ENCODE measurements around the gene TNPO3. TPM values are rescaled to one million over a fixed set of nuclear protein-coding genes. Genes with fewer than 3 reads are reported as not detected.
A peak's percentile ranks its signal among the peaks of the same experiment; 100 is the strongest.
"Not testable (repeated sequence)": the region's sequence is repeated elsewhere in the genome, so short reads cannot be mapped to it uniquely, and the experiment has no call there.

TNPO3 gene
- total RNA-seq, 2 experiments from 2014 or later = 55.1 to 71.7 TPM

DNA sequence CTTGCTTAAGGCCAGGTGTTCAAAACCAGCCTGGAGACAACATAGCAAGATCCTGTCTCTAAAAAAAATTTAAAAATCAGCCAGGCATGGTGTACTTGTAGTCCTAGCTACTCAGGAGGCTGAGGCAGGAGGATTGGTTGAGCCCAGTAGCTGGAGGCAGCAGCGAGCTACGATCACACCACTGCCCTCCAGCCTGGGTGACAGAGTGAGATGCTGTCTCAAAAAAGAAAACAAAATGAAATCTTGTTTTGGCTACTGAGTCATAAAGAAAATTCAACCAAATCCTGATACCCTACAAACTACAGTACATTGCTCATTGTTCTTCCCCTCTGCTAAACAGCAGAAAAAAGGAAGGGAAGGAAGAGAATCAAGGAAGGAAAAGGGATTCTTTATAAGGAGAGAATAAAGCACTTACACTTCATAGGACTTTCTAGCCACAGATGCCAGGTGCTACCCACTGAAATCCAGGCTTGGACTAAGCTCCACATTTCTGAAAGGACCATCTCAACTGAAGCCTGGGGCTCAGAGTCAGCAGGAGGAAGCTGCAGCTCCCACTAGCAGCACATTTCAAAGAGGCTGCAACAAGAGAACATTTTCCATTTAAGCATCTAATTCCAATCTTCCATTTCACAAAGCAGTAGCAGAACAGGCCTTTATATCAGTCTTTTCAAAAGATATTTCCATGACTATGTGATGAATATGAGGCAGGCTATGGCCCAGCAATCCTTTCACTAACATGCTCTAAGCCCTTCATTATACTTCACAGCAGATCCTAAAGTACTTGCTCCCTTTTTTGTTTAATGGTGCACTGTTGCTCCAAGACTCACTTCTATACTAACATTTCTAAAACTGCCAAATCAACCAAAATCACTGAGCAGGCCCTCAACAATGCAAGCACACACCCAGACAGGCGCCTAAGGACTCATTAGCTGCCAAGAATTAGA is 13.5 kb downstream of the TNPO3 start:
- H2AFZ ChIP-seq (ENCODE audit: low read length) = no peak overlapping the region
- peak overlapping the region; percentile 2 for H3K4me3 ChIP-seq (ENCODE audit: low read depth, low read length, poor library complexity, severe bottlenecking)
- ChIA-PET POLR2A (interaction anchor here (0.5 to 3.5 kb wide), 16 partner anchors 8 to 85 kb away, joined by 3 to 35 read pairs (median 4); partner anchors contain the start of gene TNPO3), CTCF (ENCODE audit: unreplicated experiment) (interaction anchor here (0.9 kb wide), 1 partner anchor 50 kb away, joined by 3 read pairs; no protein-coding TSS in a partner anchor)
- H4K20me1 ChIP-seq (ENCODE audit: insufficient read depth, low read length) = peaks cover 45% of the 10 kb centered on the region
- peaks cover 87% of the 10 kb centered on the region for H3K36me3 ChIP-seq (ENCODE audit: insufficient read depth, low read length)
- peaks cover 100% of the 10 kb centered on the region for H3K79me2 ChIP-seq (ENCODE audit: insufficient read depth, low read depth, low read length)
- H3K27ac ChIP-seq (ENCODE audit: low read depth, low read length, poor library complexity, severe bottlenecking) = peak overlapping the region; percentile 54
- intact Hi-C loops (cut with micrococcal nuclease; ENCODE audit: unreplicated experiment) = no loop called here
- no peaks in the 10 kb centered on the region for H3K9me2 ChIP-seq (ENCODE audit: insufficient read depth, low read length)
- peaks cover 56% of the 10 kb centered on the region for H3K4me1 ChIP-seq (ENCODE audit: insufficient read depth, low read length, poor library complexity, severe bottlenecking)
- no peak for TF ChIP-seq EZH2phosphoT487 (IDR thresholded peaks at IDR 0.05; ENCODE audit: borderline replicate concordance, low read depth, low read length)
- TF ChIP-seq, protein P1, sequence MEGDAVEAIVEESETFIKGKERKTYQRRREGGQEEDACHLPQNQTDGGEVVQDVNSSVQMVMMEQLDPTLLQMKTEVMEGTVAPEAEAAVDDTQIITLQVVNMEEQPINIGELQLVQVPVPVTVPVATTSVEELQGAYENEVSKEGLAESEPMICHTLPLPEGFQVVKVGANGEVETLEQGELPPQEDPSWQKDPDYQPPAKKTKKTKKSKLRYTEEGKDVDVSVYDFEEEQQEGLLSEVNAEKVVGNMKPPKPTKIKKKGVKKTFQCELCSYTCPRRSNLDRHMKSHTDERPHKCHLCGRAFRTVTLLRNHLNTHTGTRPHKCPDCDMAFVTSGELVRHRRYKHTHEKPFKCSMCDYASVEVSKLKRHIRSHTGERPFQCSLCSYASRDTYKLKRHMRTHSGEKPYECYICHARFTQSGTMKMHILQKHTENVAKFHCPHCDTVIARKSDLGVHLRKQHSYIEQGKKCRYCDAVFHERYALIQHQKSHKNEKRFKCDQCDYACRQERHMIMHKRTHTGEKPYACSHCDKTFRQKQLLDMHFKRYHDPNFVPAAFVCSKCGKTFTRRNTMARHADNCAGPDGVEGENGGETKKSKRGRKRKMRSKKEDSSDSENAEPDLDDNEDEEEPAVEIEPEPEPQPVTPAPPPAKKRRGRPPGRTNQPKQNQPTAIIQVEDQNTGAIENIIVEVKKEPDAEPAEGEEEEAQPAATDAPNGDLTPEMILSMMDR (conservative IDR thresholded peaks at IDR 0.05; ENCODE audit: low read length) = peak; percentile 36; the same call in 1 of the 2 replicates
- DNase-seq (ENCODE audit: low spot score) = peak; percentile 56
- no peaks in the 10 kb centered on the region for H3K9me3 ChIP-seq (ENCODE audit: low read length)
- no TSS peak for BruUV-seq (replicated peaks)
- peak overlapping the region; percentile 51 for H3K4me2 ChIP-seq (ENCODE audit: low read length)

DNA sequence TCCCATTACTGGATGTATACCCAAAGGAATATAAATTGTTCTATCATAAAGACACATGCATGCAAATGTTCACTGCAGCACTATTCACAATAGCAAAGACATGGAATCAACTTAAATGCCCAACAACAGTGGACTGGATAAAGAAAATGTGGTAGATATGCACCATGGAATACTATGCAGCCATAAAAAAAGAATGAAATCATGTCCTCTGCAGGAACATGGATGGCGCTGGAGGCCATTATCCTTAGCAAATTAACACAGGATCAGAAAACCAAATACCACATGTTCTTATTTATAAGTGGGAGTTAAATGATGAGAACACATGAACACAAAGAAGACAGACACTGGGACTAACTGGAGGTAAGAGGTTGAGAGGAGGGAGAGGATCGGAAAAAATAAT is 16.4 kb downstream of the TNPO3 start:
- H3K4me2 ChIP-seq (ENCODE audit: low read length); H2AFZ ChIP-seq (ENCODE audit: low read length); H3K4me3 ChIP-seq (ENCODE audit: low read depth, low read length, poor library complexity, severe bottlenecking); intact Hi-C loops (cut with micrococcal nuclease; ENCODE audit: unreplicated experiment); DNase-seq (ENCODE audit: low spot score); H3K9me3 ChIP-seq (ENCODE audit: low read length); H3K27ac ChIP-seq (ENCODE audit: low read depth, low read length, poor library complexity, severe bottlenecking); CTCF ChIA-PET (ENCODE audit: unreplicated experiment); H3K9me2 ChIP-seq (ENCODE audit: insufficient read depth, low read length): not testable (repeated sequence)
- POLR2A ChIA-PET = interaction anchor here (0.7 kb wide), 1 partner anchor 98 kb away, joined by 3 read pairs; no protein-coding TSS in a partner anchor
- BruUV-seq (replicated peaks) = TSS peak; percentile 8
- Histone ChIP-seq H3K36me3 (ENCODE audit: insufficient read depth, low read length) (peaks cover 87% of the 10 kb centered on the region), H3K4me1 (ENCODE audit: insufficient read depth, low read length, poor library complexity, severe bottlenecking) (peaks cover 30% of the 10 kb centered on the region), H3K79me2 (ENCODE audit: insufficient read depth, low read depth, low read length) (peaks cover 96% of the 10 kb centered on the region), H4K20me1 (ENCODE audit: insufficient read depth, low read length) (peaks cover 26% of the 10 kb centered on the region)

DNA sequence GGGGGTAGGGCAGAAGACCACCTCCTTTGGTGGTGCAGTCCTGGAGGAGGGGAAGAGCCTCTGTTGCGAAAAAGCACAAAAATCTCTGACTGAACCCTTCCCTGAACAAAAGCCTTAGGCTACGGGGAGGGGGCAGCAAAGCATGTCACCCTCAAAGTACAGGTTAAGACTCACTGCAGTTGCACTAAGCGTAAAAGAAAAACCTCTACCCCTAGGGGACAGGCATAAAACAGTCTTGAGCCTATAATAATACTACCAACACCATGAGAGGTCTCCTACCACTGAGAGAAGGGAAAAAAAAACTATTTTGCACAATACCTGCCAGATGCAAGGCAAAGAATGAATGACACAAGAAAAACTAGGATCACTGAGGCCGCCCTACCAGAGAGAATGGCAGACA is 17.3 kb downstream of the TNPO3 start:
- no peak for TF ChIP-seq EZH2phosphoT487 (IDR thresholded peaks at IDR 0.05; ENCODE audit: borderline replicate concordance, low read depth, low read length)
- TF ChIP-seq, protein P1 (conservative IDR thresholded peaks at IDR 0.05; ENCODE audit: low read length) = no peak
- peaks cover 17% of the 10 kb centered on the region for H4K20me1 ChIP-seq (ENCODE audit: insufficient read depth, low read length)
- H3K79me2 ChIP-seq (ENCODE audit: insufficient read depth, low read depth, low read length) = peaks cover 96% of the 10 kb centered on the region
- intact Hi-C loops (cut with micrococcal nuclease; ENCODE audit: unreplicated experiment) = no loop called here
- peaks cover 21% of the 10 kb centered on the region for H3K4me1 ChIP-seq (ENCODE audit: insufficient read depth, low read length, poor library complexity, severe bottlenecking)
- no peak overlapping the region for H3K27ac ChIP-seq (ENCODE audit: low read depth, low read length, poor library complexity, severe bottlenecking)
- H3K4me2 ChIP-seq (ENCODE audit: low read length) = no peak overlapping the region
- POLR2A ChIA-PET = interaction anchor here (0.7 kb wide), 2 partner anchors 98 to 1095 kb away, joined by 3 read pairs; no protein-coding TSS in a partner anchor
- no peak overlapping the region for H3K4me3 ChIP-seq (ENCODE audit: low read depth, low read length, poor library complexity, severe bottlenecking)
- no peaks in the 10 kb centered on the region for H3K9me3 ChIP-seq (ENCODE audit: low read length)
- peaks cover 90% of the 10 kb centered on the region for H3K36me3 ChIP-seq (ENCODE audit: insufficient read depth, low read length)
- no peak overlapping the region for H2AFZ ChIP-seq (ENCODE audit: low read length)
- CTCF ChIA-PET (ENCODE audit: unreplicated experiment) = no interaction called here
- H3K9me2 ChIP-seq (ENCODE audit: insufficient read depth, low read length) = no peaks in the 10 kb centered on the region
- no peak for DNase-seq (ENCODE audit: low spot score)
- BruUV-seq (replicated peaks) = no TSS peak
